ENCODE results near the gene YARS2. TPM values are rescaled to one million over a fixed set of nuclear protein-coding genes. Genes with fewer than 3 reads are reported as not detected.
"Not testable (repeated sequence)": the region's sequence is repeated elsewhere in the genome, so short reads cannot be mapped to it uniquely, and the experiment has no call there.

YARS2 gene
- polyA plus RNA-seq, 1 donor: 19.7 TPM

DNA sequence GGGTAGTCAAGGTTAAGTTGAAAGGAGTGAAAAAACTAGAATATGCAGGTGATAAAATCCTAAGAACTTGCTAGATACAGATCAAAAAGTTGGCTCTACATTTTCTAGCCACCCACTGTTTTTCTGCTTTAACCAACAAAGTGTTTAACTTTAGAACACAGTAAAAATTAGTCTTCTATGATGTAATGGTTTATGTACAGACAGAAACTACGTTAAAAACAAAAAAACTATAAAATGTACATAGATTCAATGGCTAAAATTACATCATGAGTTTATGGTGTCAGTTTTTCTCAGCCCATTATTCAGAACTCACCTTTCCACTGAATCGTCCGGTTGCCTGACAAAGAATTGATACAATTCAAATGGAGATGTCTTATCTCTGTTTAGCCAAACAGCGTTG lies 2.1 kb downstream of the YARS2 start:
- no peak for DNase-seq (ENCODE audit: low read depth)

DNA sequence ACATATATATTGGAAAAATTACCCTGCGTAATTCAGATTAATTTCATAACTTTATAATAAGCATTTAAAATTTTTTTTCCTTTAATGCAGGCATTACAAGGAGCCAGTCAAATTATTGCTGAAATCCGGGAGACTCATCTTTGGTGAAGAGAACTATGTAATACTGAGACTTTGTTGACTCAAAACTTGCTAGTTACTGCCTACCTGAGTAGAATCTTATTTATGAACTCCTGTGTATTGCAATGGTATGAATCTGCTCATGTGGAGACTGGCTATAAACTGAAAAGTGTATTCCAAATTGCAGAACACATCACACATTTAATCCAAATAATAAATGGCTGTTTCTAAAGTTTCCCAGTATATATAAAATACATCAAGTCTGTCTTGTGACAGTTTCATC lies 12.4 kb downstream of the YARS2 start:
- no peak for DNase-seq (ENCODE audit: low read depth)

DNA sequence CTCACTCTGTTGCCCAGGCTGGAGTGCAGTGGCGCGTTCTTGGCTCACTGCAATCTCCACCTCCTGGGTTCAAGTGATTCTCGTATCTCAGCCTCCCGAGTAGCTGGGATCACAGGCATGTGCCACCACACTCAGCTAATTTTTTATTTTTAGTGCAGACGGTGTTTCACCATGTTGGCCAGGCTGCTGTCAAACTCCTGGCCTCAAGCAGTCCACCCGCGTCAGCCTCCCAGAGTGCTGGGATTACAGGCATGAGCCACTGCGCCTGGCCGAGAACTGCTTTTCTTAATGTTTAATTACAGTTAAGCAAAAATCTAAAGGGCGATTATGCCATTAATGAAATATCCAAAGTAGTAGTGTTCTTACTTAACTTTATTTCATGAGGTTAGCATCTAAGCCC lies 13.6 kb downstream of the YARS2 start:
- DNase-seq (ENCODE audit: low read depth): no peak

DNA sequence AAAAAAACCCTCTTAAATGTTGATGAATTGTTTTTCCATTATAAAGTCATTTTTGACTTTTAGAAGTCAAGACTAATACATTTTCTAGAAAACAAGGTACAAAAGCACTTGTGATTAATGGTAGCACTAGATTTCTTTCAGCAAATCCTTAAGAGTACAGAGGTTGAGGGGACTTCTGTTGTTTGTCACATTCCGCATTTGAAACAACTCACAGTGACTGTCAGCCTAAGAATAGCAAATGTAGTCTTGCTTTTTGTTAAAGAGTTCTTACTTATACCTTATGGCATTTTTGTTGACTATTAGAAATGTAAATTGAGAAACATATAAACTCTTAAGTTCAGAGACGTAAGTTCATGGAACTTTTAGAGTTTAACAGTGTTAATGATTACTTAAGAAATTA lies 16.4 kb downstream of the YARS2 start:
- DNase-seq (ENCODE audit: low read depth): no peak

DNA sequence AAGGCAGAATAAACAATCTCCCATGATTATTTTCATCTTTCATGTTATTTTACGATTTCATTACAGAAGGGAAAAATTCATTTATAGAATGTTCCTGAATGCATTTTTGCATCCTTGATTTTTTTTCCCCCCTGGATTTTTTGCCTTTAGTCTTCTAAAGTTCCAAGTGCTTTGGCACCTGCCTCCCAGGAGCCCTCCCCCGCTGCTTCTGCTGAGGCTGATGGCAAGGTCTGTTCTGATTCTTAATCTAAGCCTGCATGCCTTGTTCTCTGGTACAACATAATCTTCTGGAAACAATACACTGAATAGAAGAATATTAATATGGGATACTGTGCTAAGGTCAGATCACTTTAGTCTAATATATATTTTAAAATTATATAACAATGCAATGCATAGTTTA lies 18.0 kb downstream of the YARS2 start:
- DNase-seq (ENCODE audit: low read depth): no peak

DNA sequence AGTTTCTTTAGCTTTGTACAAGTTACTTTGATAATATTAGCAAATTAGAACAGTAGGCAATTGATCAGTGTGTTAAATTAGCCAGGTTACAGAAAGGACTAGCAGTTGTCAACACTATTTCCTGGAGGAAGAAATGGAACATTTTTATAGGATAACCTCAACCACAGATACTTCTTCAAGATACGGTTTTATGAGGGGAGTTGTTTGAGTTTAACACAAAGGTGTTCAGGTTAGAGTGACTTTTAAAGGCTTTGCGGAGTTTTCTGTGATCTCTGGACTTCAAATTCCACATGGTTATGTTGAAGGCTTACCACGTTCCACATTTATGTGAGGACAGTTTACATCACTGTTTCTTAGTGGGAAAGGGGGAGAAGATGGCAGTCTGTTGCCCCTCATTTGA lies 19.3 kb downstream of the YARS2 start:
- DNase-seq (ENCODE audit: low read depth): no peak

DNA sequence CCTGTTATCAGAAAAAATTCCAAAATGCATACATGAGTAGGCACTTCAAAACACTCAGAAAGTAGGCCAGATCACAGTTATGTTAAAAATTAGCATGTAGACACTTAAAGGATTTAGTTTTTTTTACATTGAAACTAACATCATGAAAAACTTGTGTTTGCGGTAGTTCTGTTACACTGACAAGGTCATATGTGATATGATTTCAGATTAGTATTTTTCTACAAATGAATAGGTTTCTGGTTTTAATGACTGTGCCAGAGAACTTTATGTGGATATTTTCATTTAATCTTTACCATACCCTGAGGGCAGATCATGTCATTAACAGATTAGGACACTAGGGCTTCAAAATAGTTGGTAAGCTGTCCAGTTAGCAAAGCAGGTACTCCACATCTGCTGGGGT lies 20.7 kb downstream of the YARS2 start:
- no peak for DNase-seq (ENCODE audit: low read depth)

DNA sequence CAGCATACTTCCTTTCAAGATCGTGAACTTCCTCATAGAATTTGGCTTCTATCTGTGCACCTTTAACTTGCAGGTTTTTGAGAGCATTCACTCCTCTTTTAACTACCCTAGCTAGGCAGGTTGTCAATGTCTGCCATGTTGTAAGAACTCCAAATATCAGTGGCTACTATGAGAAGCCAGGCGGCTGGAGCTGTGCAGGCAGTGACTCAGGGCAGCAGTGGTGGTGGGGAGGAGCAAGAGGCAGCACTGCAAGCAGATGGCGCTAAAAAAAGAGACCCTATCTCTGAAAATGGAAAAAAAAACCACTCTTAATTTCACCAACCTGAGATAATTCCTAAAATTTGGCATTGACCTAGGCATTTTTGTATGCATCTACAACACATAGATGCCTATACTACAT lies 28.5 kb downstream of the YARS2 start:
- DNase-seq (ENCODE audit: low read depth): no peak

DNA sequence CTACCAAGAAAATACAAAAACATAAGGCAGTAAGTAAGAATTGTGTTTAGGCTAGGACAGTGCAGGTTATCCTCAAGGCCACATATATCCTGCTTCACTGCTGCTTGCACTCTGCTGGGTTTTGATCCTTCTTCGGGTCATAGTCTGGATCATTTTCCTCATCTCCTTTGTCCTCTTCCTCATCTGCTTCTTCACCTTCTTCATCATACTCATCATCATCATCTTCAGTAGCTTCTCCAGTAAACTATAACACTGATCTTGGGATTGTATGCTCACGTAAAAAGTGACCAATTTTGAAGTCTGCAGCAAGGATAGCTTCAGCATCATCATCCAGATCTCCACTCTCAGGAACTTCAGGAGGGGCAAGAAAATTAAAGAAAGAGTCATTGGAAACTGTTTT lies 29.4 kb downstream of the YARS2 start:
- no peak for DNase-seq (ENCODE audit: low read depth)

DNA sequence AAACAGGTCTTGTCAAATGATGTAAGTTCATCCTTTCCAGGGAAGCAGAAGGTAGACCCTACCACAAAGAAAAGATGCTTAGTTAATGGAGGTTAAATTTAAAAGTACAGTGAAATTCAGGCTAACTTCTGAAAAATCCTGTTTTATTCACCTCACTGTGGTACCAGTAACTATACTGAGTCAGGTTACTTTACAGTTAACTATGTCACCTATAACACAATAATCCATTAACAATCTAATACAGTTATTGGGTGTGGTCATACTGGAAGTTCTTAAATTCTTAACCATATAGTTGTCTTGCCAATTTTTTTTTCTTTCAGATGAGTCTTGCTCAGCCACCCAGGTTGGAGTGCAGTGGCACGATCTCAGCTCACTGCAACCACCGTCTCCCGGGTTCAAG lies 30.4 kb downstream of the YARS2 start:
- DNase-seq (ENCODE audit: low read depth): not testable (repeated sequence)

DNA sequence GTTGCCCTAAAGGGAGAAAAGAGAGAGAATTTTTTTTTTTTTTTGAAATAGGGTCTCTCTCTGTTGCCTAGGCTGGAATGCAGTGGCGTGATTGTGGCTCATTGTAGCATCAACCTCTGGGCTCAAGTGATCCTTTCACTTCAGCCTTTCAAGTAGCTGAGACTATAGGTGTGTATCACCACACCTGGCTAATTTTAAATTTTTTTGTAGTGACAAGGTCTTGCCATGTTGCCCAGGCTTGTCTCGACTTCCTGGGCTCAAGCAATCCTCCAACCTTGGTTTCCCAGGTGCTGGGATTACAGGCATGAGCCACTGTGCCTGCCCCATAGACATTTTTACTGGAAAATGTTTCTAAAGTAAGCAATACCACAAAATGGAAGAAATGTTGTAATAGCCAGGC lies 36.8 kb downstream of the YARS2 start:
- no peak for DNase-seq (ENCODE audit: low read depth)

DNA sequence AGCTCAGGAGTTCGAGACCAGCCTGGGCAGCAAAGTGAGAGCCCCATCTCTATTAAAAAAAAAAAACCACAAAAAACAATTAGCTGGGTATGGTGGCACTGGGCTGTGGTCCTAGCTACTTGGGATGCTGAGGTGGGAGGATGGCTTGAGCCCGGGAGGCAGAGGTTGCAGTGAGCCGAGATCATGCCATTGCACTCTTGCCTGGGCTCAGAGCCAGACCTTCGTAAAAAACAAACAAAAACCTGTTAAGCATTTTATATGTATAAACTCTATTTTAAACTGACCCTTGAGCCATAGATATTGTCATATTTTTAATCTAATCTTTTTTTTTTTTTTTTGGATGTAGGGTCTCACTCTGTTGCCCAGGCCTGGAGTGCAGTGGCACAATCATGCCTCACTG lies 40.9 kb downstream of the YARS2 start:
- DNase-seq (ENCODE audit: low read depth): no peak

DNA sequence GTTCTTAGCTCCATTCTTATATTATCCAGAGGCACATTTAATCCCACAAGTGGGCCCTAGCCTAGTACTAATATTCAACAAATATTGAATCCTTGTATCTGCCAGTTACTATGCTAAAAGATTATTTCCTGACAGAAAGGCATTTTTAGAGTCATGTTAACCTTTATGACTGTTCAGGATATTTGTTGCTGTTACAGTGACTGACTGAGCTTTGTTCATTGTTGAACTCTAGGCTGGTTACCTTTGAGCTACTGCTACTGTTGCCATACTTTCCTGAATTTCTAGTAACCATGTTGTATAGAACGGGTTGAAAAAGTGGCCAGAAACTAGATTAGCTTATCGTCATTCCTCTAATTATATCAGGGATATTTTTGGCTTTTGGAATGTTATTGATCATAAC lies 46.8 kb downstream of the YARS2 start:
- no peak for DNase-seq (ENCODE audit: low read depth)

DNA sequence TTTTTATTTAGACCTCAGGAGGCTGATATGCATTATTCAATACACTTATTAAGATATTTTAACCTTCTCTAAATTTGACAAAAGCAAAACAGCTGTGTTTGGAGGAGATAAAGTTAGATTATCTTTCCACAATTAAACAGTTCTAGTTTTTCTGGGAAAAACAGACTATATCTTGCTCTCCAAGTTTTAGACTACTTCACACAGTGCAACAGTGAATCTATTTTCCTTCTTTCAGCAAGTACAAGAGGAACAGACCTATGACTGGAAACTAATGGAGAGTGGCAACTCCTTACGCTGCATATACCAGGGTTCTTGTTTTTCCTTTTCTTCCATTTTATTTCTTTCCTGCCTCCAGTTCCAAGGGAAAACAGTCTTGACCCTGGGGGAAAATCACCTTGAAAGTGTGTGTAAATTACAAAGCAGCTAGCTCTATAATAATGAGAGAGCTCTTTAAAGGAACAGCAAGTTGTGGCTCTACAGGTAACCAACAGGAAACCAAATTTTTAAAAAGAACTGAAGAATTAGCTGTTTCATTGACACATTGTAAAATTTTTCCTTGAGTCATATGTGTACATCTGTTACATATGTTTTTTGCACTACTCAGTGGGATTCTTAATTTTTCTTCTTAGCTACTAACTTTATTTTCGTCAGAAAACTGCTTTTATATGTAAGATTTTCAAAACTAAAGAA lies 49.2 kb downstream of the YARS2 start:
- no peak for DNase-seq (ENCODE audit: low read depth)

DNA sequence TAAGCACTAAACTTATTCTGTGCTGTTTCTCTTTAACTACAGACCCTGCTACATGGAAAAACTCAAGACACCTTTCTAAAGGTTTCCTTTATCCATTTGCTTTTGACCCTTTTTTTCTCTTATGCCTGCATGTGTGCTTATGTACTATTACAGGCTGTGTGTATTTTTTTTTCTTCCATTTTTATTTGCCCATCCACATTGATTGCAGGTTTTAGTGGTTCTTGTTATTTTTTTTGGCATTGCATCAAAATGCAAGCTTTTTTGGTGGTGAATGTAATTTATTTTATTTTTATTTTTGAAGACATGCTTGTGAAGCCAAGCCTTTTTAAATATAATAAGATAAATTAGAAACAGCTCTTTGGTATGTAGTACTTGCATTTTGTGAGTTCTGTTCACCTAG lies 49.9 kb downstream of the YARS2 start:
- no peak for DNase-seq (ENCODE audit: low read depth)

DNA sequence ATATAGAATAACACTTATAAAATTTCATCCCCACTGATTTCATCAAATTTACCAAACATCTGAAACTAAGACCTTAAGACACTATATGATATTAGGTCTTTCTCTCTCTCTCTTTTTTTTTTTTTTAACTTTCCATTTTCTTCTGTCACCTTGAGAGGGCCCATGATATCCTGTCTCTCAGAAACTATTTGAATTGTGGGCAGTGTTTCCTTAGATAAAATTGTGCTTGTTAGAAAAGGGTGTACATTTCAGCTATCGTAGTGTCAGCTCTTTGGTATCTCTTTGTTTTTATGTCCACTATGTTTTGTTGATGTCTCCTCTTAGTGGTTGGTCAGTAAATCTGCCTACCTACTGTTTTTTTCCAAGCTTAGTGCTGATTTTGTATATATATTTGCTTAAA lies 52.8 kb downstream of the YARS2 start:
- DNase-seq (ENCODE audit: low read depth): no peak

DNA sequence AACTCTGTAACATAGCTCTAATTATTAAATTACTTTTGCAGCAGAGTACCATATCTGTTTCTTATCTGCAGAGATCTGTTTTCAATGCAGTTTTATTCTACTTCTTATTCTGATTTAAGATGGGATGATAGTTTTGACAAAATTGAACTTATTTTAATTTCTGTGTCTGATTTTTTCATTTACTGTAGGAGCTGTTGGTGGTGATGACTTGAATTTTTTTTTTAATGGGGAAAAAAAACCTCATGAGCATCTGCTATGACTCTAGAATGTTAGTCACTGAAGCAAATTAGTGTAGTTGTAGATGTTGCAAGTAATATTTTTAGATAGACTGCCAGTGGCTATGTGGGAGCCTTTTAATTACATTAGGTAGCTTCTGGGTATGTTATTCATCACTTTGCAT lies 53.2 kb downstream of the YARS2 start:
- DNase-seq (ENCODE audit: low read depth): no peak

DNA sequence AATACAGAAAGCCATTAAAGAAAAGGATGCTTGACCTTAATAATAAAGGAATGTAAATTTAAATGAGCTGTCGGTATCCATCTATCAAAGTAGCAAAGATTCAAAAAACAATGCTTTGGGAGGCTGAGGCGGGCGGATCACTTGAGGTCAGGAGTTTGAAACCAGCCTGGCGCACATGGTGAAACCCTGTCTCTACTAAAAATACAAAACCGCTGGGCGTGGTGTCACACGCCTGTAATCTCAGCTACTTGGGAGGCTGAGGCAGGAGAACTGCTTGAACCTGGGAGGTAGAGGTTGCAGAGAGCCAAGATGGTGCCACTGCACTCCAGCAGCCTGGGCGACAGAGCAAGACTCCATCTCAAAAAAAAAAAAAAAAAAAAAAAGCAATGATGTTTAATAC lies 56.3 kb downstream of the YARS2 start:
- not testable (repeated sequence) for DNase-seq (ENCODE audit: low read depth)

DNA sequence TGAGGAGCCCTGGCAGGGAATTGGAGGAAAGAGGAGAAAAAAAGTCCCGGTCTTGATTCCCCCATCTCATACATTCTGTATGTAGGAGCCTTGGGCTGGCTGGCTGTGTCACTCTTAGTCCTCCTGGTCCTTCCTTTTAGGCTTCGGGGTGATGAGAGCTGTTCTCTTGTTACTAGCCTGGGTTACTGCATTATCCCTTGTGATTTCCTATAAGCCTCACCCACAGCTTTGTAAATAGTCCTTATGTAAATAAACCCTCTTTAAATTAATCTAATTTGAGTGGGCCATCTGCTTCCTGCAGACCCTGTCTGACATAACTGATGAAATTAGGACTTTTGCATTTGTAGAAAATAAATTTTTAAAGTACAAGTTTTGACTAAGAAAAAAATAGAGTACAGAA lies 57.4 kb downstream of the YARS2 start:
- DNase-seq (ENCODE audit: low read depth): no peak

DNA sequence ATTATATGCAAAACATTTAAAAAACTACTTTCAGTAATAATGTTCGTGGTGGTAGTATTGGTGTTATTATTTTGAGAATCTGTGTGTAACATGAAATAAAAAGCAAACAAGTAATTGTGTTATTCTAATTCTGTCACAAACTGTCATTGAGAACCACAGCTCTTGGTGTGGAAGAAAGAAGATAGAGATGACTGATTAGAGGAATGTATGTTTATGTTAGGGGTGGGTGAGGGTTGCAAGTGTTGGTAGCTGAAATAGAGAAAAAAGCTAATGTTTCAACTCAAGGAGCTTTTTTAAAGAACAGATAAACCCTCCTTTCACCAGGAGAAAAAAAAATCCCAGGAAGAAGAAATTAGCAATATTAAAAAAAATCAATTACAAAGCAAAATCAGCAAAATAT lies 58.3 kb downstream of the YARS2 start:
- DNase-seq (ENCODE audit: low read depth): no peak
